NB4 (cell line): ENCODE data around the gene LYG1.

Experiments
- DNase-seq: peaks from one replicate; pipeline ENCODE4 v3.0.0; 2010; ENCODE audit warnings: low read depth
- H3K4me3 ChIP-seq: one replicate; pipeline ENCODE4 v1.5.1; 2011; ENCODE audit warnings: mild to moderate bottlenecking, low read depth, low read length, moderate library complexity
- CTCF ChIP-seq: IDR thresholded peaks from one replicate; pipeline ENCODE4 v1.5.1; 2012; ENCODE audit warnings: low read depth, low read length
- MAX ChIP-seq: IDR thresholded peaks from 2 replicates; pipeline ENCODE4 v1.6.1; 2011; ENCODE audit warnings: low read depth, low read length
- MYC ChIP-seq: IDR thresholded peaks from 2 replicates; pipeline ENCODE4 v1.6.1; 2011; ENCODE audit warnings: low read depth, low read length
- POLR2A ChIP-seq: IDR thresholded peaks from 2 replicates; pipeline ENCODE4 v1.6.1; 2011; ENCODE audit warnings: mild to moderate bottlenecking; ENCODE audit not compliant: insufficient read length; ENCODE audit errors: extremely low read depth

Gene LYG1

GRCh38 chr2:99317161-99317872 is 16.3 kb upstream of the LYG1 start:
- DNase-seq, result no peak
- no peak overlapping the region for H3K4me3 ChIP-seq
- TF ChIP-seq MYC (no peak), POLR2A (no peak), MAX (no peak), CTCF (no peak)

GRCh38 chr2:99299580-99299979 is 1.4 kb downstream of the LYG1 start:
- no peak for DNase-seq
- no peak for TF ChIP-seq POLR2A
- TF ChIP-seq MAX, result no peak
- no peak for TF ChIP-seq MYC
- no peak for TF ChIP-seq CTCF
- no peak overlapping the region for H3K4me3 ChIP-seq

- DNase-seq, result peak; percentile 88
- TF ChIP-seq MAX (no peak), POLR2A (no peak), CTCF (no peak), MYC (no peak)
- no peak overlapping the region for H3K4me3 ChIP-seq
Measured at GRCh38 chr2:99297994-99298393, 3.0 kb downstream of the LYG1 start.

GRCh38 chr2:99285526-99285925 is 15.5 kb downstream of the LYG1 start:
- no peak overlapping the region for H3K4me3 ChIP-seq
- DNase-seq, result no peak
- TF ChIP-seq MAX, result no peak
- no peak for TF ChIP-seq CTCF
- TF ChIP-seq POLR2A, result no peak
- no peak for TF ChIP-seq MYC

- no peak for DNase-seq
- no peak overlapping the region for H3K4me3 ChIP-seq
- TF ChIP-seq MAX (no peak), MYC (no peak), POLR2A (no peak), CTCF (no peak)
Measured at GRCh38 chr2:99279969-99280695, 20.9 kb downstream of the LYG1 start.
